ENCODE measurements around the gene PKNOX2. TPM values are rescaled to one million over a fixed set of nuclear protein-coding genes. Genes with fewer than 3 reads are reported as not detected.

The PKNOX2 gene
- total RNA-seq, 2 donors from 2014 or later: 4.0 to 6.9 TPM

DNA sequence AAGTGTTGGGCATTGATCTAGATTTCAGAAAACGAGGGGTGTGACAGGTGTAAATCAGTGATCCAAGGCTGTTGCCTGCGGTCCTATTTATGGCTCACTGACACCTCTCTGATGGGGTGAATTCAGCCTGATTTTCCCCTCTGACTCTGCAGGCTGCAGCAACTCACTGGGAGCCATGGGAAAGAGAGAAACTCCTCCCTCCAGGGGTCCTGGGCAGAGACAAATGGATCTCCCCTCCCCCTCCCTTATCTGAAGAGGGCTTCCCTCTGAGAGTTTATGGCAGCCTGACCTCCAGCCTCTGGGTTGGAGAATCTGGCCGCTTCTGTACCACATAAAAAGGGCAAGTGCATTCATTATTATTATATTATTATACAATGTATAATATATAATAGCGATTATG, 1.8 kb upstream of the PKNOX2 start:
- H3K36me3 ChIP-seq (ENCODE audit: control insufficient read depth, insufficient read depth, low read length): no peaks in the 10 kb centered on the region
- peak overlapping the region; percentile 27 for H3K27ac Mint-ChIP-seq
- H3K9ac ChIP-seq (ENCODE audit: extremely low read depth, low read length, poor library complexity, severe bottlenecking): no peak overlapping the region
- peaks cover 18% of the 10 kb centered on the region for H3K4me1 ChIP-seq (ENCODE audit: control insufficient read depth, insufficient read depth, low read length)
- TF ChIP-seq, protein P1, sequence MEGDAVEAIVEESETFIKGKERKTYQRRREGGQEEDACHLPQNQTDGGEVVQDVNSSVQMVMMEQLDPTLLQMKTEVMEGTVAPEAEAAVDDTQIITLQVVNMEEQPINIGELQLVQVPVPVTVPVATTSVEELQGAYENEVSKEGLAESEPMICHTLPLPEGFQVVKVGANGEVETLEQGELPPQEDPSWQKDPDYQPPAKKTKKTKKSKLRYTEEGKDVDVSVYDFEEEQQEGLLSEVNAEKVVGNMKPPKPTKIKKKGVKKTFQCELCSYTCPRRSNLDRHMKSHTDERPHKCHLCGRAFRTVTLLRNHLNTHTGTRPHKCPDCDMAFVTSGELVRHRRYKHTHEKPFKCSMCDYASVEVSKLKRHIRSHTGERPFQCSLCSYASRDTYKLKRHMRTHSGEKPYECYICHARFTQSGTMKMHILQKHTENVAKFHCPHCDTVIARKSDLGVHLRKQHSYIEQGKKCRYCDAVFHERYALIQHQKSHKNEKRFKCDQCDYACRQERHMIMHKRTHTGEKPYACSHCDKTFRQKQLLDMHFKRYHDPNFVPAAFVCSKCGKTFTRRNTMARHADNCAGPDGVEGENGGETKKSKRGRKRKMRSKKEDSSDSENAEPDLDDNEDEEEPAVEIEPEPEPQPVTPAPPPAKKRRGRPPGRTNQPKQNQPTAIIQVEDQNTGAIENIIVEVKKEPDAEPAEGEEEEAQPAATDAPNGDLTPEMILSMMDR (conservative IDR thresholded peaks at IDR 0.05): no peak
- no peaks in the 10 kb centered on the region for H3K36me3 Mint-ChIP-seq (ENCODE audit: low read depth)
- peaks cover 27% of the 10 kb centered on the region for H3K27me3 Mint-ChIP-seq (ENCODE audit: insufficient read depth)
- H3K4me3 ChIP-seq (ENCODE audit: low read length): no peak overlapping the region
- peak overlapping the region; percentile 95 for H3K27ac ChIP-seq (ENCODE audit: low read depth, low read length)
- peaks cover 11% of the 10 kb centered on the region for H3K27me3 ChIP-seq (ENCODE audit: control insufficient read depth, insufficient read depth, low read length, poor library complexity, severe bottlenecking)
- 30 to 31% methylated on average over 2 to 3 of the region's 4 CpGs for WGBS, 2 experiments (ENCODE audit: insufficient coverage in 1 of 2, insufficient read length in 1 of 2)
- peaks cover 37% of the 10 kb centered on the region for H3K4me1 Mint-ChIP-seq
- peak; percentile 86 for DNase-seq
- no peaks in the 10 kb centered on the region for H3K9me3 Mint-ChIP-seq
- no peak overlapping the region for H3K4me3 Mint-ChIP-seq
- H3K9me3 ChIP-seq (ENCODE audit: control insufficient read depth, low read length): no peaks in the 10 kb centered on the region

DNA sequence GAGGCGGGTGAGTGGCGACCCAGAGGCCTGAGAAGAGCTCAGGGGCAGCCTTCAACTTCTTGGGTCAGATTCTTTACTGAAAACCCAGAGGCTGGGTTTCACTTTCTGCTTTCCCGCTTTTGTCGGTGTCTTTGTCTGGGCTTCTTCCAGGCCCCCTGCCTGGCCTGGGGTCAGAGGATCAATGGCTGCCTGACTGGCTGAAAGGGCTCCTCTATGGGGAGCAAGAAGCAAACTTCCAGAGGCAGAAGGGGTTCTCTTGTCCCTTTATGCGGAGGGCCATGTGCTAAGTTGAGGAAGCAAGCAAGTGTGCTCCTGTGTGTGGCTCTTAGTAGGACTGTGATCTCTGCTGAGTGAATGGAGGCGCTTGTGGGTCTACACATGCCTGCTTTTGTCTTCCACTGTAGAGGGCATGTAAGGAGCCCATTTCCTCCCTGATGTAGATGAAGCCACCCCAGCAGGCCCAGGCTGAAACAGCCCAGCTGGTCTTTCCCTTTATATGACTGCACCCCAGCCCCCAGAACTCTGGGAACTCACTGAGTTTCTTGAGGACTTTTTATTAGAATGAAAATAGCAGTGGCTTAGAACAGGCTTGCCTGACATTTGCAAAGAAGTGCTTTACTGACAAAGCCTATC, 1.0 kb upstream of the PKNOX2 start:
- TF ChIP-seq, protein P1 (conservative IDR thresholded peaks at IDR 0.05): no peak
- Histone ChIP-seq H3K9me3 (ENCODE audit: control insufficient read depth, low read length) (no peaks in the 10 kb centered on the region), H3K27me3 (ENCODE audit: control insufficient read depth, insufficient read depth, low read length, poor library complexity, severe bottlenecking) (peaks cover 11% of the 10 kb centered on the region), H3K27ac (ENCODE audit: low read depth, low read length) (peak overlapping the region; percentile 95), H3K9ac (ENCODE audit: extremely low read depth, low read length, poor library complexity, severe bottlenecking) (peak overlapping the region; percentile 6), H3K4me3 (ENCODE audit: low read length) (peak overlapping the region; percentile 71), H3K4me1 (ENCODE audit: control insufficient read depth, insufficient read depth, low read length) (peaks cover 26% of the 10 kb centered on the region), H3K36me3 (ENCODE audit: control insufficient read depth, insufficient read depth, low read length) (no peaks in the 10 kb centered on the region)
- peak; percentile 82 for DNase-seq
- Mint-ChIP-seq H3K36me3 (ENCODE audit: low read depth) (no peaks in the 10 kb centered on the region), H3K4me3 (peak overlapping the region; percentile 86), H3K27me3 (ENCODE audit: insufficient read depth) (peaks cover 24% of the 10 kb centered on the region), H3K27ac (peak overlapping the region; percentile 79), H3K9me3 (no peaks in the 10 kb centered on the region), H3K4me1 (peaks cover 45% of the 10 kb centered on the region)
- WGBS, 2 experiments (ENCODE audit: insufficient coverage in 1 of 2, insufficient read length in 1 of 2): 21 to 40% methylated on average over 3 to 6 of the region's 6 CpGs

DNA sequence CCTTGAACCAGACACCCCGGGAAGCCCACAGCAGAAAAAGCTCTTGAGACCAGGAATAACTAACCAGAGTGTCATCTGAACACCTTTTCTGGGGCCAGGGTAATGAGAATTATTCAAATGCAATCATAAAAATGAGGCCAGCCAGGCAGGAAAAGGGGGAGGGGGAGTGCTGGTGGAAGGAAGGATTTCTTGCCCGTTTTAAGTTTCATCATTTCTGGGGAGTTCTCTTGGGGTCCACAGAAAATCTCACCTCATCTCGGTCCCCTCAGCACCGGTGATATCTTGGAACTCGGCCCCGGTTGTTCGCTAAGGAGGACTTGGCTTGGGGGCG, 495 bp upstream of the PKNOX2 start:
- H3K4me3 ChIP-seq (ENCODE audit: low read length): peak overlapping the region; percentile 71
- peak overlapping the region; percentile 6 for H3K9ac ChIP-seq (ENCODE audit: extremely low read depth, low read length, poor library complexity, severe bottlenecking)
- no peaks in the 10 kb centered on the region for H3K9me3 Mint-ChIP-seq
- WGBS, 2 experiments (ENCODE audit: insufficient coverage in 1 of 2, insufficient read length in 1 of 2): 7 to 13% methylated on average over 1 to 8 of the region's 8 CpGs
- peaks cover 11% of the 10 kb centered on the region for H3K27me3 ChIP-seq (ENCODE audit: control insufficient read depth, insufficient read depth, low read length, poor library complexity, severe bottlenecking)
- H3K27ac Mint-ChIP-seq: peak overlapping the region; percentile 79
- H3K4me1 Mint-ChIP-seq: peaks cover 49% of the 10 kb centered on the region
- H3K36me3 Mint-ChIP-seq (ENCODE audit: low read depth): no peaks in the 10 kb centered on the region
- peak overlapping the region; percentile 86 for H3K4me3 Mint-ChIP-seq
- DNase-seq: no peak
- peak overlapping the region; percentile 95 for H3K27ac ChIP-seq (ENCODE audit: low read depth, low read length)
- no peaks in the 10 kb centered on the region for H3K36me3 ChIP-seq (ENCODE audit: control insufficient read depth, insufficient read depth, low read length)
- TF ChIP-seq, protein P1 (conservative IDR thresholded peaks at IDR 0.05): no peak
- H3K27me3 Mint-ChIP-seq (ENCODE audit: insufficient read depth): peaks cover 26% of the 10 kb centered on the region
- H3K9me3 ChIP-seq (ENCODE audit: control insufficient read depth, low read length): no peaks in the 10 kb centered on the region
- peaks cover 30% of the 10 kb centered on the region for H3K4me1 ChIP-seq (ENCODE audit: control insufficient read depth, insufficient read depth, low read length)

Measured in endodermal cell (in vitro differentiated cells).